BLaER1 (cell line): ENCODE measurements around the gene SUN2.
A peak's percentile ranks its signal among the peaks of the same experiment; 100 is the strongest.

Source experiments
- H3K27ac ChIP-seq: shearing (Covaris generic); formaldehyde crosslinking; 2 replicates; pipeline ENCODE4 v1.8.1; 2022
- H3K27me3 ChIP-seq: shearing (Covaris generic); formaldehyde crosslinking; 2 replicates; pipeline ENCODE4 v1.8.1; 2022
- H3K36me3 ChIP-seq: shearing (Covaris generic); formaldehyde crosslinking; 2 replicates; pipeline ENCODE4 v1.8.1; 2022
- H3K4me1 ChIP-seq: shearing (Covaris generic); formaldehyde crosslinking; 2 replicates; pipeline ENCODE4 v1.8.1; 2022
- H3K4me2 ChIP-seq: shearing (Covaris generic); formaldehyde crosslinking; 2 replicates; pipeline ENCODE4 v1.8.1; 2022
- H3K4me3 ChIP-seq: shearing (Covaris generic); formaldehyde crosslinking; 2 replicates; pipeline ENCODE4 v1.8.1; 2022
- H3K9ac ChIP-seq: shearing (Covaris generic); formaldehyde crosslinking; 2 replicates; pipeline ENCODE4 v1.8.1; 2022
- H3K9me3 ChIP-seq: shearing (Covaris generic); formaldehyde crosslinking; 2 replicates; pipeline ENCODE4 v1.8.1; 2022
- H4K20me1 ChIP-seq: shearing (Covaris generic); formaldehyde crosslinking; 2 replicates; pipeline ENCODE4 v1.8.1; 2022
- Cebpa-rat ChIP-seq: shearing (Covaris generic); IDR thresholded peaks from 2 replicates; pipeline ENCODE4 v1.8.1; 2022

Gene SUN2

GRCh38 chr22:38704654-38705234 lies 51.1 kb downstream of the SUN2 start:
- H3K36me3 ChIP-seq = peaks cover 5% of the 10 kb centered on the region; the same call in 1 of the 2 replicates
- no peak for TF ChIP-seq Cebpa-rat
- H3K27ac ChIP-seq = peak overlapping the region; percentile 15; the same call in 1 of the 2 replicates
- peaks cover 56% of the 10 kb centered on the region for H3K4me1 ChIP-seq
- no peaks in the 10 kb centered on the region; the same call in 1 of the 2 replicates for H3K27me3 ChIP-seq
- H4K20me1 ChIP-seq = peaks cover 39% of the 10 kb centered on the region
- H3K9ac ChIP-seq = peak overlapping the region; percentile 60
- peak overlapping the region; percentile 74 for H3K4me2 ChIP-seq
- H3K4me3 ChIP-seq = peak overlapping the region; percentile 58
- H3K9me3 ChIP-seq = no peaks in the 10 kb centered on the region

DNA sequence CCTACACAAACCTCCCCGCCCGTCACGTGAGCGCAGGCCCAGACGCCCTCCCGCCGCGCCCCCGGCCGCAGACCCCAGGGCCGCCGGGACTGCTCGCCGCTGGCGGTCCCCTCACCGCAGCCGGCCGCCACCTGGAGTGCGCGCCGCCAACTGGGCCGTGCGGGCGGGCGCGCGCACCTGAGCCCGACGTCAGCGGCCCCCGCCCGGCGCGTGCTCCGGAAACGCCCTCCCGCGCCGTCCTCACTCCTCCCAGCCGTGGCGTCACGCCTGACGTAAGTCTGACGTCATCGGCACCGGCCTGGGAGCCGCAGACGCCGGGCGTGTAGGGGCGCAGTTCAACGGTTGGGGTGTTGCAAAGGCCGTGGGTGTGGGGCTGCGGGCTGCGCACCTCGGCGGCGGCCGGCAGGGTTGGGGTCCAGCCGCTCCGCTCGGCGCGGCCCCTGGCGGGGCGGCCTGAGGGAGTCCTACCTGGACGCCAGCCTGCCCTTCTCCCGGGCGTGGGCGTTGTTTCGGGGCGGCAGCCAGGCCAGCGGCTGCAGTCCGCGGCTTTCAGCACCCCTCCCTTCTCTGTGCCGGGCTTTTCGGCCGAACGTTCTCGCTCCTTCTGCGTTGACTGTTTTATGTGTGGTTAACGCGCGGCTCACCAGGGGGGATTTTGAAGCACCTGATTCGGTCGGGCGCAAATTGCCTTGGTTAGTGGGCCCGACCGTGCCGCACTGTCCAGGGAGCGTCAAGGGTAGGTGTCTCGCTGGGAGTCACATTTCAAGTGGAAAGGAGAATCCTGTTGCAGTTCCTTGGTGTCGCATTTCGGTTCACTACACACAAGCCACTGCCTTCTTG lies 54.8 kb downstream of the SUN2 start, which contains the start of gene JOSD1:
Gene JOSD1, minus strand, starts transcription at position 155 of the 840 bp plus-strand sequence. CDS start 956 bp downstream, outside the sequence.
- H3K36me3 ChIP-seq = 0 out of 2 replicates have a peak, but pooled peaks cover 4% of the 10 kb centered on the region
- no peaks in the 10 kb centered on the region; the same call in 1 of the 2 replicates for H3K27me3 ChIP-seq
- peak within 1 kb of the TSS; percentile 92 for H3K27ac ChIP-seq
- H3K9me3 ChIP-seq = no peaks in the 10 kb centered on the region
- peak within 1 kb of the TSS; percentile 95 for H3K4me3 ChIP-seq
- H3K4me2 ChIP-seq = peak within 1 kb of the TSS; percentile 83
- H3K4me1 ChIP-seq = peaks cover 62% of the 10 kb centered on the region
- no peak for TF ChIP-seq Cebpa-rat
- peak within 1 kb of the TSS; percentile 94 for H3K9ac ChIP-seq
- H4K20me1 ChIP-seq = peaks cover 33% of the 10 kb centered on the region

- Histone ChIP-seq H4K20me1 (peaks cover 31% of the 10 kb centered on the region; the same call in 1 of the 2 replicates), H3K36me3 (0 out of 2 replicates have a peak, but pooled peaks cover 4% of the 10 kb centered on the region), H3K9ac (peak overlapping the region; percentile 94), H3K4me1 (peaks cover 62% of the 10 kb centered on the region), H3K4me3 (peak overlapping the region; percentile 95), H3K27ac (peak overlapping the region; percentile 92), H3K27me3 (no peaks in the 10 kb centered on the region; the same call in 1 of the 2 replicates), H3K4me2 (peak overlapping the region; percentile 83), H3K9me3 (no peaks in the 10 kb centered on the region)
- no peak for TF ChIP-seq Cebpa-rat
Observed at GRCh38 chr22:38700270-38700788, 55.5 kb downstream of the SUN2 start.

GRCh38 chr22:38699784-38700183 lies 56.0 kb downstream of the SUN2 start:
- Histone ChIP-seq H3K4me1 (peaks cover 58% of the 10 kb centered on the region), H3K36me3 (0 out of 2 replicates have a peak, but pooled peaks cover 4% of the 10 kb centered on the region), H3K4me3 (peak overlapping the region; percentile 95), H4K20me1 (peaks cover 37% of the 10 kb centered on the region), H3K9ac (peak overlapping the region; percentile 94), H3K4me2 (peak overlapping the region; percentile 83), H3K9me3 (no peaks in the 10 kb centered on the region), H3K27me3 (no peaks in the 10 kb centered on the region; the same call in 1 of the 2 replicates), H3K27ac (no peak overlapping the region)
- no peak for TF ChIP-seq Cebpa-rat

- Histone ChIP-seq H3K4me3 (peak overlapping the region; percentile 95), H3K36me3 (peaks cover 8% of the 10 kb centered on the region), H3K9me3 (no peaks in the 10 kb centered on the region), H3K27ac (no peak overlapping the region), H4K20me1 (peaks cover 43% of the 10 kb centered on the region), H3K9ac (peak overlapping the region; percentile 94), H3K27me3 (no peaks in the 10 kb centered on the region; the same call in 1 of the 2 replicates), H3K4me1 (peaks cover 52% of the 10 kb centered on the region), H3K4me2 (peak overlapping the region; percentile 83)
- TF ChIP-seq Cebpa-rat = no peak
Observed at GRCh38 chr22:38699143-38699542, 56.7 kb downstream of the SUN2 start.

- H4K20me1 ChIP-seq = peaks cover 49% of the 10 kb centered on the region
- no peaks in the 10 kb centered on the region; the same call in 1 of the 2 replicates for H3K27me3 ChIP-seq
- H3K4me2 ChIP-seq = peak overlapping the region; percentile 83
- peak overlapping the region; percentile 95 for H3K4me3 ChIP-seq
- H3K4me1 ChIP-seq = peaks cover 49% of the 10 kb centered on the region
- no peak for TF ChIP-seq Cebpa-rat
- H3K36me3 ChIP-seq = peaks cover 14% of the 10 kb centered on the region
- H3K9me3 ChIP-seq = no peaks in the 10 kb centered on the region
- no peak overlapping the region for H3K27ac ChIP-seq
- peak overlapping the region; percentile 94 for H3K9ac ChIP-seq
Observed at GRCh38 chr22:38698407-38699094, 57.2 kb downstream of the SUN2 start.

- peaks cover 49% of the 10 kb centered on the region for H3K4me1 ChIP-seq
- peak overlapping the region; percentile 83 for H3K4me2 ChIP-seq
- 0 out of 2 replicates have a peak overlapping the region, but pooled peaks have one; percentile 95 for H3K4me3 ChIP-seq
- peaks cover 59% of the 10 kb centered on the region for H4K20me1 ChIP-seq
- H3K9me3 ChIP-seq = no peaks in the 10 kb centered on the region
- no peak for TF ChIP-seq Cebpa-rat
- H3K9ac ChIP-seq = no peak overlapping the region
- peaks cover 23% of the 10 kb centered on the region for H3K36me3 ChIP-seq
- H3K27ac ChIP-seq = no peak overlapping the region
- H3K27me3 ChIP-seq = no peaks in the 10 kb centered on the region; the same call in 1 of the 2 replicates
Observed at GRCh38 chr22:38697425-38698089, 58.2 kb downstream of the SUN2 start.

- H3K27me3 ChIP-seq = no peaks in the 10 kb centered on the region; the same call in 1 of the 2 replicates
- no peaks in the 10 kb centered on the region for H3K9me3 ChIP-seq
- TF ChIP-seq Cebpa-rat = no peak
- peaks cover 47% of the 10 kb centered on the region for H3K4me1 ChIP-seq
- peaks cover 30% of the 10 kb centered on the region for H3K36me3 ChIP-seq
- peak overlapping the region; percentile 83 for H3K4me2 ChIP-seq
- H4K20me1 ChIP-seq = peaks cover 66% of the 10 kb centered on the region
- H3K27ac ChIP-seq = no peak overlapping the region
- no peak overlapping the region for H3K4me3 ChIP-seq
- no peak overlapping the region for H3K9ac ChIP-seq
Observed at GRCh38 chr22:38696606-38697424, 59.0 kb downstream of the SUN2 start.
